NCI-H1092 treated with DMSO at 0.1 percent for 48 hours (cell line): ENCODE data around the gene LTBP1.

ENCODE experiments used
- DNase-seq: peaks from one replicate; lab custom pipeline; 2025; lab: John Stamatoyannopoulos, UW

The LTBP1 gene

GRCh38 chr2:33197198-33197938 lies 250.6 kb downstream of the LTBP1 start:
- DNase-seq: no peak

- DNase-seq: no peak
Observed at GRCh38 chr2:33202641-33203522, 256.1 kb downstream of the LTBP1 start.

- DNase-seq: no peak
Observed at GRCh38 chr2:33204945-33205344, 258.2 kb downstream of the LTBP1 start.

GRCh38 chr2:33205693-33206434 lies 259.1 kb downstream of the LTBP1 start:
- no peak for DNase-seq

GRCh38 chr2:33207151-33207740 lies 260.5 kb downstream of the LTBP1 start:
- DNase-seq: no peak

- no peak for DNase-seq
Observed at GRCh38 chr2:33208400-33208799, 261.6 kb downstream of the LTBP1 start.

- no peak for DNase-seq
Observed at GRCh38 chr2:33209976-33210375, 263.2 kb downstream of the LTBP1 start.

GRCh38 chr2:33210626-33211025 lies 263.9 kb downstream of the LTBP1 start:
- DNase-seq: no peak

- DNase-seq: no peak
Observed at GRCh38 chr2:33212151-33212550, 265.4 kb downstream of the LTBP1 start.

GRCh38 chr2:33213244-33213643 lies 266.5 kb downstream of the LTBP1 start:
- DNase-seq: no peak

GRCh38 chr2:33213648-33214047 lies 266.9 kb downstream of the LTBP1 start:
- DNase-seq: no peak

- no peak for DNase-seq
Observed at GRCh38 chr2:33214436-33214835, 267.7 kb downstream of the LTBP1 start.

GRCh38 chr2:33214857-33215256 lies 268.1 kb downstream of the LTBP1 start:
- no peak for DNase-seq

- no peak for DNase-seq
Observed at GRCh38 chr2:33215299-33215698, 268.5 kb downstream of the LTBP1 start.

GRCh38 chr2:33215983-33216382 lies 269.2 kb downstream of the LTBP1 start:
- no peak for DNase-seq

- no peak for DNase-seq
Observed at GRCh38 chr2:33216508-33217182, 269.9 kb downstream of the LTBP1 start.

GRCh38 chr2:33217406-33217805 lies 270.7 kb downstream of the LTBP1 start:
- DNase-seq: no peak

GRCh38 chr2:33219114-33219513 lies 272.4 kb downstream of the LTBP1 start:
- DNase-seq: no peak

- no peak for DNase-seq
Observed at GRCh38 chr2:33219850-33220275, 273.1 kb downstream of the LTBP1 start.

- no peak for DNase-seq
Observed at GRCh38 chr2:33220533-33220932, 273.8 kb downstream of the LTBP1 start.

- no peak for DNase-seq
Observed at GRCh38 chr2:33221046-33221784, 274.5 kb downstream of the LTBP1 start.
